Measurements from ENCODE around the gene FBXL17.

GRCh38 chr5:107812570-107813141, 569.2 kb downstream of the FBXL17 start:
- no peak for TF ChIP-seq POLR2AphosphoS5 (IDR thresholded peaks at IDR 0.05; ENCODE audit: low read depth, low read length)
- no peak for TF ChIP-seq REST (IDR thresholded peaks at IDR 0.05; ENCODE audit: insufficient read depth in 1 of 2, low read depth in 2 of 2, low read length in 2 of 2)
- no peak for TF ChIP-seq TAF1 (IDR thresholded peaks at IDR 0.05; ENCODE audit: borderline replicate concordance, insufficient read depth, low read length)
